Liver (tissue), 9 donors: ENCODE measurements around the gene SARDH. TPM values are rescaled to one million over a fixed set of nuclear protein-coding genes. Genes with fewer than 3 reads are reported as not detected.

Experiments
- DNase-seq: peaks from one replicate; pipeline ENCODE4 v3.0.0-alpha.2; 2017; ENCODE audit warnings: low spot score
- H3K27ac ChIP-seq, 2 donors: one replicate each; pipeline ENCODE4 v1.7.0; 2013; ENCODE audit warnings: inconsistent platforms in 2 of 2, low read length in 2 of 2, control low read depth in 1 of 2, low read depth in 1 of 2, mild to moderate bottlenecking in 1 of 2
- H3K27me3 ChIP-seq, 4 donors: one replicate each; pipeline versions ENCODE4 v1.6.1 to v1.7.0; 2013; ENCODE audit warnings: low read length in 3 of 4, inconsistent platforms in 1 of 4, mild to moderate bottlenecking in 1 of 4, moderate library complexity in 1 of 4; ENCODE audit not compliant: control insufficient read depth in 4 of 4, insufficient read depth in 4 of 4
- H3K36me3 ChIP-seq, 4 donors: one replicate each; pipeline versions ENCODE4 v1.6.1 to v1.7.0; 2013; ENCODE audit warnings: low read length in 3 of 4, mild to moderate bottlenecking in 3 of 4, low read depth in 1 of 4, moderate library complexity in 1 of 4; ENCODE audit not compliant: control insufficient read depth in 4 of 4, insufficient read depth in 3 of 4
- H3K4me1 ChIP-seq, 4 donors: one replicate each; pipeline versions ENCODE4 v1.6.1 to v1.7.0; 2013; ENCODE audit warnings: low read length in 3 of 4, mild to moderate bottlenecking in 3 of 4, moderate library complexity in 1 of 4; ENCODE audit not compliant: control insufficient read depth in 4 of 4, insufficient read depth in 4 of 4
- H3K4me3 ChIP-seq, 3 donors: one replicate each; pipeline versions ENCODE4 v1.6.1 to v1.7.0; 2013; ENCODE audit warnings: low read length in 3 of 3, control low read depth in 1 of 3, low read depth in 1 of 3, mild to moderate bottlenecking in 1 of 3
- H3K9ac ChIP-seq, 2 donors: one replicate each; pipeline ENCODE4 v1.7.0; 2013; ENCODE audit warnings: low read length in 2 of 2, mild to moderate bottlenecking in 2 of 2, moderate library complexity in 2 of 2, control low read depth in 1 of 2, low read depth in 1 of 2
- H3K9me3 ChIP-seq, 4 donors: one replicate each; pipeline versions ENCODE4 v1.6.1 to v1.7.0; 2013; ENCODE audit warnings: low read length in 3 of 4; ENCODE audit not compliant: control insufficient read depth in 4 of 4
- EGR1 ChIP-seq, 2 donors: IDR thresholded peaks; 2 replicates each; pipeline ENCODE4 v1.6.1; 2016 to 2018; ENCODE audit warnings: antibody characterized with exemption in 2 of 2, low read depth in 2 of 2
- FOXA1 ChIP-seq: IDR thresholded peaks from 2 replicates; pipeline ENCODE4 v1.6.1; 2016; ENCODE audit warnings: antibody characterized with exemption
- FOXA2 ChIP-seq: IDR thresholded peaks from 2 replicates; pipeline ENCODE4 v1.6.1; 2016; ENCODE audit warnings: antibody characterized with exemption
- HNF4A ChIP-seq, 2 donors: conservative IDR thresholded peaks; 2 replicates each; pipeline ENCODE4 v1.6.1; 2016; ENCODE audit warnings: antibody characterized with exemption in 2 of 2, mild to moderate bottlenecking in 2 of 2
- HNF4G ChIP-seq: IDR thresholded peaks from 2 replicates; pipeline ENCODE4 v1.6.1; 2016; ENCODE audit warnings: antibody characterized with exemption
- JUND ChIP-seq, 2 donors: IDR thresholded peaks; 2 replicates each; pipeline ENCODE4 v1.6.1; 2016; ENCODE audit warnings: antibody characterized with exemption in 2 of 2
- MAX ChIP-seq: IDR thresholded peaks from 2 replicates; pipeline ENCODE4 v1.6.1; 2016; ENCODE audit warnings: antibody characterized with exemption
- NR2F2 ChIP-seq: IDR thresholded peaks from 2 replicates; pipeline ENCODE4 v1.6.1; 2016; ENCODE audit warnings: antibody characterized with exemption
- RAD21 ChIP-seq, 2 donors: IDR thresholded peaks; 2 replicates each; pipeline ENCODE4 v1.6.1; 2016; ENCODE audit warnings: antibody characterized with exemption in 2 of 2, mild to moderate bottlenecking in 2 of 2
- RXRA ChIP-seq, 2 donors: IDR thresholded peaks; 2 replicates each; pipeline ENCODE4 v1.6.1; 2017 to 2018; ENCODE audit warnings: antibody characterized with exemption in 2 of 2, mild to moderate bottlenecking in 1 of 2
- SP1 ChIP-seq: IDR thresholded peaks from 2 replicates; pipeline ENCODE4 v1.6.1; 2018; ENCODE audit warnings: antibody characterized with exemption, mild to moderate bottlenecking
- TAF1 ChIP-seq: conservative IDR thresholded peaks from 2 replicates; pipeline ENCODE4 v1.6.1; 2016; ENCODE audit warnings: antibody characterized with exemption, mild to moderate bottlenecking
- YY1 ChIP-seq: IDR thresholded peaks from 2 replicates; pipeline ENCODE4 v1.6.1; 2016; ENCODE audit warnings: antibody characterized with exemption, mild to moderate bottlenecking
- ZBTB33 ChIP-seq: IDR thresholded peaks from 2 replicates; pipeline ENCODE4 v1.6.1; 2016; ENCODE audit warnings: antibody characterized with exemption
- WGBS: extraction: QIAGEN DNeasy Blood & Tissue Kit; methylation state at CpG from one replicate; pipeline ENCODE4 v1.1.7; 2013; 5-methylcytosine and 5-hydroxymethylcytosine counted together
- polyA plus RNA-seq, 2 donors: library from polyadenylated mRNA; stranded (reverse) in 1 of 2; unstranded in 1 of 2; fragments of 200-250 nt in 1 of 2; fragments of >200 nt in 1 of 2; fragmentation: Nextera tagmentation in 1 of 2; extraction: Ambion mirVana in 1 of 2; gene quantifications; one replicate each; pipeline versions ENCODE4 v1.2.1 to v1.2.3, GENCODE V29; 2013 to 2015
- total RNA-seq, 2 donors: library from RNA; depleted of rRNA; stranded (reverse); fragments of >200 nt; gene quantifications; one replicate each; pipeline ENCODE4 v1.2.3, GENCODE V29; 2014
- TF ChIP-seq, protein P1 (sequence below): IDR thresholded peaks from 2 replicates; pipeline ENCODE4 v1.6.1; 2016; ENCODE audit warnings: antibody characterized with exemption
- TF ChIP-seq, protein P2 (sequence below): fragments of 150-350 bp; IDR thresholded peaks from 2 replicates; pipeline ENCODE4 v1.5.1; 2017; ENCODE audit warnings: improper control_type of control experiment, low read depth, low read length; ENCODE audit not compliant: missing input control
- donor health status: healthy.
- donor health status: healthy.
- donor health status: healthy.
- donor health status: healthy.
- donor health status: healthy.

The SARDH gene
- total and polyA plus RNA-seq, 4 donors: 53.7 to 291 (median 63.4) TPM

DNA sequence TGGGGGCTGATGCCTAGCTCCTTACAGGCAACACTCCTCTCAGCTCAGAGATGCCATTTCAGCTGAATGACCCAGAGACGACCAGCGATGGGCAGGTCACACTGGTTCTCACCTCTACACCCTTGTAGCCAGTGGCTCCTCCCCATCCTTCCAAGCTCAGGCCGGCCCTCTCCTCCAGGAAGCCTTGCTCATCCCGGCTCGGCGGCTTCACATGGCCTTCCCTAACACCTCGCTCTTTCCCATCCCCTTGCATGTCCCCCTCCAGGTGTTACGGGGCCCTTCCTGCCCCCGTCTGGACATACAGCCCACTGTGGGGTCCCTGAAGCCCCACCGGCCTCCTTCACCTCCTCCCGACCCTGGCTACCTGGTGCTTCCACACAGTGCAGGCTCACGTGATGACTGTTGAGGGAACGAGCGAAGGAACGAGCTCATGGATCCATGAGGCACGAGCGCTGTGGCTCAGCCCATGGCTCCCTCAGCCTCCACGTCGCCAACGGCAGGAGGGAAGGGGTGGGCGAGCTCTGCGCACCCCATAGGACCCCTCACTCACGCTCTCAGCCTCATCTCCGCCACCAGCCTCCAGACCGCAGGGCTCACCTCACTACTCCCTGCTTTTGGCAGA, 45.7 kb downstream of the SARDH start:
- DNase-seq: no peak
- Histone ChIP-seq H3K9ac (no peak overlapping the region), H3K27ac (no peak overlapping the region), H3K9me3 (no peaks in the 10 kb centered on the region), H3K27me3 (no peaks in the 10 kb centered on the region), H3K4me1 (peaks cover 0 to 3% (median 0%) of the 10 kb centered on the region in 4 donors), H3K4me3 (no peak overlapping the region), H3K36me3 (peaks cover 9 to 63% (median 25%) of the 10 kb centered on the region in 4 donors)
- TF ChIP-seq HNF4A (conservative IDR thresholded peaks at IDR 0.05) (no peak), HNF4G (no peak), FOXA2 (no peak)
- WGBS: 93% methylated on average over 25 of the region's 25 CpGs

- TF ChIP-seq EGR1 (IDR thresholded peaks at IDR 0.05; ENCODE audit: low read depth in 2 of 2): no peak
- no peak for TF ChIP-seq RAD21 (IDR thresholded peaks at IDR 0.05)
- no peak for TF ChIP-seq ZBTB33
- TF ChIP-seq MAX: no peak
- no peak for TF ChIP-seq YY1
- TF ChIP-seq NR2F2: no peak
- TF ChIP-seq, protein P1, sequence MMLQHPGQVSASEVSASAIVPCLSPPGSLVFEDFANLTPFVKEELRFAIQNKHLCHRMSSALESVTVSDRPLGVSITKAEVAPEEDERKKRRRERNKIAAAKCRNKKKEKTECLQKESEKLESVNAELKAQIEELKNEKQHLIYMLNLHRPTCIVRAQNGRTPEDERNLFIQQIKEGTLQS: no peak
- TF ChIP-seq RXRA (IDR thresholded peaks at IDR 0.05): no peak
- TF ChIP-seq JUND (IDR thresholded peaks at IDR 0.05): no peak
- TF ChIP-seq FOXA2: no peak
- TF ChIP-seq SP1: no peak
- TF ChIP-seq TAF1: no peak
- TF ChIP-seq, protein P2, sequence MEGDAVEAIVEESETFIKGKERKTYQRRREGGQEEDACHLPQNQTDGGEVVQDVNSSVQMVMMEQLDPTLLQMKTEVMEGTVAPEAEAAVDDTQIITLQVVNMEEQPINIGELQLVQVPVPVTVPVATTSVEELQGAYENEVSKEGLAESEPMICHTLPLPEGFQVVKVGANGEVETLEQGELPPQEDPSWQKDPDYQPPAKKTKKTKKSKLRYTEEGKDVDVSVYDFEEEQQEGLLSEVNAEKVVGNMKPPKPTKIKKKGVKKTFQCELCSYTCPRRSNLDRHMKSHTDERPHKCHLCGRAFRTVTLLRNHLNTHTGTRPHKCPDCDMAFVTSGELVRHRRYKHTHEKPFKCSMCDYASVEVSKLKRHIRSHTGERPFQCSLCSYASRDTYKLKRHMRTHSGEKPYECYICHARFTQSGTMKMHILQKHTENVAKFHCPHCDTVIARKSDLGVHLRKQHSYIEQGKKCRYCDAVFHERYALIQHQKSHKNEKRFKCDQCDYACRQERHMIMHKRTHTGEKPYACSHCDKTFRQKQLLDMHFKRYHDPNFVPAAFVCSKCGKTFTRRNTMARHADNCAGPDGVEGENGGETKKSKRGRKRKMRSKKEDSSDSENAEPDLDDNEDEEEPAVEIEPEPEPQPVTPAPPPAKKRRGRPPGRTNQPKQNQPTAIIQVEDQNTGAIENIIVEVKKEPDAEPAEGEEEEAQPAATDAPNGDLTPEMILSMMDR: no peak
- no peak for TF ChIP-seq FOXA1
- DNase-seq: no peak
- H3K36me3 ChIP-seq: peaks cover 9 to 64% (median 24%) of the 10 kb centered on the region in 4 donors
These were observed 46.4 kb downstream of the SARDH start for GRCh38 chr9:133691626-133692363.

More at GRCh38 chr9:133691626-133692363, 46.4 kb downstream of the SARDH start:
- H3K9me3 ChIP-seq: no peaks in the 10 kb centered on the region
- H3K4me1 ChIP-seq: peaks cover 0 to 3% (median 0%) of the 10 kb centered on the region in 4 donors
- 90% methylated on average over 19 of the region's 19 CpGs for WGBS
- H3K27ac ChIP-seq: no peak overlapping the region
- no peak overlapping the region for H3K4me3 ChIP-seq
- no peaks in the 10 kb centered on the region for H3K27me3 ChIP-seq
- no peak overlapping the region for H3K9ac ChIP-seq
